GM21515 (cell line): ENCODE measurements around the gene NEO1.
A peak's percentile ranks its signal among the peaks of the same experiment; 100 is the strongest.
"Not testable (repeated sequence)": the region's sequence is repeated elsewhere in the genome, so short reads cannot be mapped to it uniquely, and the experiment has no call there.

Source experiments
- ATAC-seq: cut with Tn5 transposase; IDR thresholded peaks from one replicate; pipeline ENCODE4 v1.9.1; 2021; ENCODE audit not compliant: unreplicated experiment

Gene NEO1

DNA sequence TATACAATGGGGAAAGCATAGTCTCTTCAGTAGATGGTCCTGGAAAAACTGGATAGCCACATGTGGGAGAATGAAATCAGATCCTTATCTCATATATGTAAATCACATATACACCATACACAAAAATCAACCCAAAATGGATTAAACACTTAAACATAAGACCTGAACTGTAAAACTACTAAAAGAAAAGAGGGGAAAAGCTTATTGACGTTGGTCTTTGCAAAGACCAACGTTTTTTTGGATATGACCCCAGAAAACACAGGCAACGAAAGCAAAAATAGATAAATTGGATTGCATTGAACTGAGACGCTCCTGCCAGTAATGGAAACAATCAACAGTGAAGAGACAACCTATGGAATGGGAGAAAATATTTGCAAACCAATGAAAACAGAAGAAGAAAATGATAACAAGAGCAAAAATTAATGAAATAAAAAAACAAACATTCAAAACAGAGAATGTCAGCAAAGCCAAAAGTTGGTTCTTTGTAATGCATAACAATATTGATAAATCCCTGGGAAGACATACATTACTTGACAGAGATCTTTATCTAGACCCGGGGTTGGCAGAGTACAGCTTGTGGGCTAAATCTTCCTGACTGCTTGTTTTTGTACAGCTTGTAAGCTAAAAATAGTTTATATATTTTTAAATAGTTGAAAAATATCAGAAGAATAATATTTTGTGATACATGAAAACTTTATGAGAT, 86.9 kb downstream of the NEO1 start:
- no peak for ATAC-seq

DNA sequence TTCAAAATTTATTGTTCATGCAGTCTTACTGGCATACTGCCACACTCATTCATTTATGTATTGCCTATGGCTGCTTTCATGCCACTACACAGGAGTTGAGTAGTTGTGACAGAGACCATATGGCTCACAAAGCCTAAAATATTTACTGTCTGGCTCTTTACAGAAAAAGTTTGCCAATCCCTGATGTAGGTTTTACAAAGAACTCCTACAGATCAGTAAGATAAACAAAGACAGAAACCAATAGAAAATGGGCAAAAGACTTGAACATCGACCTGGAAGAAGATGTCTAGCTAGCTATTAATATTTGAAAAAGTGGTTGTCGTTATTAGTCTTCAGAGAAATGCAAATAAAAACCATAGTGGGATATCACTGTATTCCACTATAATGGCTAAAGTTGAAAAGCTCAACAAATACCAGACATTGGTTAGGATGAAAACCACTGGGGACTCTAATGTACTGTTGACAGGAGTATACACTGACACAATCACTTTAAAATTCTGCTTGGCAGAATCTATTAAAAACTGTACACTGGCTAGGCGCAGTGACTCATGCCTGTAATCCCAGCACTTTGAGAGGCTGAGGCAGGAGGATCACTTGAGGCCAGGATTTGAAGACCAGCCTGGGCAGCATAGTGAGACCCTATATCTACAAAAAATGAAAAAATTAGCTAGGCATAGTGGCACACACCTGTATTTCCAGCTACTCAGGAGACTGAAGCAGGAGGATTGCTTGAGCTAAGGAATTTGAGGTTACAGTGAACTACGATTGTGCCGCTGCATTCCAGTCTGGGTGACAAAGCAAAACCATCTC, 87.7 kb downstream of the NEO1 start:
- no peak for ATAC-seq

DNA sequence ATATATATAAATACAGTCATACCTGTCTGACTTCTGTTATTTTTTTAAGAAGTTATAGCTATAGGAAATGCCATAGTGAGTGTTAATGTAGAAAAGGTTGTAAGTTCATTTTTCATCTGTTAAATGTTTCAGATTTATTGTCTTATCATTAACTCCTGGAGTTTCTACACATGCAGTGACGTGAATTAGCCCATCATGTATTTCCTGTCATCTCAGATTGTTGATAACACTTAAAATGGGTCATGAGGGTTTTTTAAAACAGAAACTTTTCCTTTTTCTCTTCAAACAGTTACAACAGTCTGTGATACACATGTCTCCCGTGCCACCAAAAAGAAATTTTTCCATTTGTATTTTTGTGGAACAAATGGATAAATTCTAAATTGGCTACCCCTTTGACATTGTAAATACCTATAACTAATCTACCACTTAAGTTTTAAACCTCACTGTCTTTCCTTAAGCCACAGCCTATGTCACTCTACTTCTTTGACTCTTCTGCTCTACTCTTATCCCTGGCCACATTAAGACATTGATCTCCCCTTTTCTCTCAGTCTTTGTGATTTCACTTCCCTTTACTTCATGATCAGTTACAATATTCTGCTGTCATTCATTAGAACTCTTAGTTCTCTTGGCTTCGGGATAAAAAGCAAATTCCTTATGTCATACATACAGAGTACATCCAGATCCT, 89.1 kb downstream of the NEO1 start:
- no peak for ATAC-seq

DNA sequence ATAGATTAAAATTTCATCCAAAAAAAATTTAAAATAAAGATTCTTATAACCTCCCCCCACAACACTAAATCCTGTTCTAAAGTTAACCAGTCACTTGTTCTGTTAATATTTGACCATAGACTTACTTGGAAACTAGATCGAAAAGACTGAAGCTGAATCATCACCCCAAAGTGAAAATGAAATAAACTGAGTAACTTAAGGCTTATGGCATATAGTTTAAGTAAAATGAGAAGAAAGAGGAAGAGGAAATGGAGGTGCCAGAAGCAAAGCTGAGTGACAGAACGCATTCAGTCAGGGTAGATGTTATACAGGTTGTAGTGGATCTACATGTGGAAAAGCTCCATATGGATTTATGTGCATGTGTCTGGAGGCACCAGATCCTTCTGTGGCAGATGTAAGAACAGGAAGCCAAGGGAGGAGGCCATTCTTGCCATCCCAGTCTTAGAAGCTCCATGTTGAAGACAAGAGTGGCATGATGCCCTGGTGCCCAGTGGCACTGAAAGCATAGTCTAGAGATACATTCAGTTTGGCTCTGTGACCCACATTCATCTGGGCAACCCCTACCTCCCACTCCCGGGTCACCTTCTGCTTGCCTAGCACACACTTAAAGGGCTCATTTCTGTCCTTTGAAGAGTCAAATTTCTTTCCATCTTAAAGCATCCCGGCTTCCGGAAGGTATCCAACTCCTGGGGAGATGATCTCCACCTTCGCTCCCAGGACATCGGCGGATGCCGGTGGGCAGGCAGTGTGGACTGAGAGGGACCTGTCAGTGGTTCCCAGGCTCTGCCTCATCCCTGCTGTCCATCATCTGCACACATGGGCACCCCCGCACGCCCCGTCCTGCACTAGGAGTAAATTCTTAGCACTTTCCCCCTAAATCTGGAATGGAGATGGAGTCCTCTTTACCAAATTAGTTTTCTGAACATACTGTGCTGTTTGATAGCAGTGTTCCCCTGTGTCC, 90.8 kb downstream of the NEO1 start:
- ATAC-seq: peak; percentile 58

DNA sequence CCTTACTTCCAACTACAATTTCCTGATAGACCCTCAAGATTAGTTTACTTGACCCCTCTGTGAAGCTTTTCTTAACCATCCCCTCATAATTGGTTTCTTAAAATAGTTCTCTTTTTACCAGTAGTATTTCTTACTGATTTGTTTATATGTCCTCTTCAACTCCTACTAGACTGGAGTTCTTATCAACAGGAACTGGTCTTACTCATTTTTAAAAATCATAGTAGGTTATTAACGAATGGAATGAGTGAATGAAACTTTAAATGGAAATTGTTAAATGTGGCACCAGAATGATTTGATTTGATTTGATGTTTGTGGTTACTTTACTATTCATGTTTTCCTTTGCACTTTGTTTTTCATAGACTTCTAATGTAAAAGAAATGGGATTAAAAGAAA, 91.5 kb downstream of the NEO1 start:
- no peak for ATAC-seq

DNA sequence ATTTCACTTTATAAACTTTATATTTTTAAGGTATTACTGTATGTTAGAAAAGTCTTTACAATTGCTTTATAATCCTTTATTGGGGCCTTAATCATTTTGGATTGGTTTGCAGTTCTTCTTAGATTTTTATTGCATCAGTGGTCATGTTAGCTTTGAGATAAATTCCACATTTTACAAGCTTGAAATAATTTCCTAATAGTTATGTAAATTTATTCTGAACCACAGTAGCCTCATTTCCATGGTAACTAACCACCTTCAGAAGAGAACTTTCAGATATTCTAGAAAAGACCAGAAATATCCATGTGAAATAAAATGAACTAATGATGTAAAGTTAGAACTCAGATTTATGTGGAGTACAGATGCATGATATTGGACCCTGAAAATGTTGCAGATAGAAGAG, 94.2 kb downstream of the NEO1 start:
- ATAC-seq: no peak

DNA sequence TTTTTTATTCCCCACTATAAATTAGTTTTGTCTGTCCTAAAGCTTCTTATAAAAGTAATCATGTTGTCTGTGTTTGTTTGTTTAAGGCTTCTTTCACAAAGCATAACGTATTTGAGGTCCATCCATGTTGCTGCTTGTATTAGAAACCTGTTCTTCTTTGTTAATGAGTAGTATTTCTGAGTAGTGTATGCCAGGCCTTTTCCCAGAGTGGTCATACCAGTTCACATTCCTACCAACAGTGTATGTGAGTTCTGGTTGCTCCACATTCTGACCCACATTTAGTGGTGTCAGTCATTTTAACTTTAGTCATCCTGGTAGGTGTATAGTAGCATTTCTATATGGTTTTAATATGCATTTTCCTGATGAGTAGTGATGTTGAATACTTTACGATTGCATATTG, 98.6 kb downstream of the NEO1 start:
- no peak for ATAC-seq

DNA sequence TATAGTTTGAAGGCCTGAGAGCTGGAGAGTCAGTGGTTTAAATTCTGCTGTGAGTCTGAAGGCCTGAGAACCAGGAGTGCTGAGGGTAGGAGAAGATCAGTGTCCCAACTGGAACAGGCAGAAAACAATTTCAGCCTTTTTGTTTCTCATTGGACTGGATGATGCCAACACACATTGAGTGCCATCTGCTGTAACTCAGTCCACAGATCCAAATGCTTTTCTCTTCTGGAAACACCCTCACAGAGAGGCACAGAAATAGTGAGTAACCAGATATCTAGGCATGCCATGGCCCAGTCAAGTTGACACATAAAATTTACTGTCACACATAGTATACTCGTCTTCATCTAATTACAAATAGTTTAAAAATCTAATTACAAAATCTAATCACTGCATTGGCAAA, 100.8 kb downstream of the NEO1 start:
- no peak for ATAC-seq

DNA sequence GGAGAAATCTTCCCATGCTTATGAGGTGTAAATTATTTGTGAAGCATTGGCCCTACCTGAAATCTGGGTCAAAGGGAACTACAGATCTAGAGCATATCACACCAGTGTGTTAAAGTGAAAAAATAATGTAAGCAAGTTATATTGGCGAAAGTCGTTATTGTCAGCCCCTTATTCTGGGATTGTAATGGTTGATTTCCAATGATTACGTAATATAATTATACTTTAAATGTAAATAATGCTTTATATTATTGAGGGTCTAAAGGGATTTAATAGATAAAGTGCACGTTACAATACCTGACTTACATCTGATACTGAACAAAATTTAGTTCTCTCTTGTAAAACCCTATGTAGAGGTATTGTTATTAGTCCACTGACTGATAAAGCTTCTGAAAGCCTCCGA, 101.2 kb downstream of the NEO1 start:
- ATAC-seq: no peak

DNA sequence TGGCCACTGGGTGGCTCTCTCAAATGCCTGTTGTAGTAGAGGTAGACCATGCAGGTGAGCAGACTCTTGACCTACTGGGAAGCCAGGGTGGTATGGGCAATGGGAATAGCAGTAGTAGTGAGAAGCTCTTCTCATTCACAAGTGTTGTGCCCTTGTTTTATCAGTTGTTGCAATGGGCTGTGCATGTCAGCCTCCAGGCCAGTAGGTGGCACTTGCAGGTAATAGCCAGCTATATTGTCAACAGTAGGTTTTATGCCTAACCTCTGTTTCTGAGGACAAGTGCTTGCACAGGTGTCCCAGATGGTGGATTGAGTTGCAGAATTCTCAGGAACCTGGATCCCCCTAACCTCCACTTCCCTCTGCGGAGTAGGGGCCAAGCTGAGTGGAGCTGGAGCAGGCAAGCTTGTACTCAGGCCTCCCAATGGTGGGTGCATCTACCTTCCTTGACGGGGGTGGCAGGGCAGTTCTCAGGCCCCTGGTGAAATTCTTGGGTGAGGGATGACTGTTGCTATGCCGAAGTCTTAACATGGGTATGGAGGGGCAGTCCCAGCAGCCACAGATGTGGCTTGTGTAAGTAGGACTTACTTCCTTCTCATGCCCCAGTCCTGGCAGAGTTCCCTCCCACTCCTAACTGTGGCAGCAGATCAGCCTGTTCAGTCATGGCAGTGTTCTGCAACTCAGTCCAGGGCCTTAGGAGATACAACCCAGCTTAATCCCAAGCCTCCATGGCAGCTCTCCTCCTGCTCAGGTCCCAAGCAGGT, 104.3 kb downstream of the NEO1 start:
- ATAC-seq: no peak

DNA sequence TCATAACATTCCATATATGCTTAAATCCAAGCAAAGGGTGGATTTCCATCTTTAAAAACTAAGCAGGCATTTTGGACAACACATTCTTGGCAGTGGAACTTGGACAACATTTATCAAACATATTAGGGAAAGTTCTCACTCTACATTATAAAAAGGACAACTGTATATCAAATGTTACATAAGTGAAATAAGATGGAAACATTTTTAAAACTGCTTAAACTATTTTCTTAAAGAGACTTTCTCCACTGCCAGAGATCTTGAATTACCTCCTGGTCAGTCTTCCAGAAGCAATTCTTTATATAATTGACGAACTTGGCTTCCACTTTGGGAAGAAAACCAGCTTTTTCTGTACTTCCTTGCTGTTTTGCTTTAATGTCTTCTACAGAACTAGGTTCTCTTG, 109.3 kb downstream of the NEO1 start:
- no peak for ATAC-seq

DNA sequence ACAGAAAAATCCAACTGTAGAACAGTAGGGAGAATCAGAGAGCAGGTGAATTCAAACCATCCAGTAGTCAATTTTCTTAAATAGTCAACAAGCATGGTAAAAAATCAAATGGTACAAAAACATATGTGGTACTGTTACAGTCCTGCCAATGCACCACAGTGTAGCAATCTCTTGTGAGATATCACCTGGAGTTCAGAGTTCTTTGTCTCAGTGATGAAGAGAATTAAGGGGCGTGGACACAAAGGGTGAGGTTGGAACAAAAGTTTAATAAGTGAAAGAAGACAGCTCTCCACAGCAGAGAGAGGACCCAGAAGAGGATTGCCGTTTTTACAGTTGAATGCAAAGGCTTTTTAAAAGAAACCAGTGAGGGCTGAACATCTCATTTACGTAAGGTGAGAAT, 113.2 kb downstream of the NEO1 start:
- no peak for ATAC-seq

DNA sequence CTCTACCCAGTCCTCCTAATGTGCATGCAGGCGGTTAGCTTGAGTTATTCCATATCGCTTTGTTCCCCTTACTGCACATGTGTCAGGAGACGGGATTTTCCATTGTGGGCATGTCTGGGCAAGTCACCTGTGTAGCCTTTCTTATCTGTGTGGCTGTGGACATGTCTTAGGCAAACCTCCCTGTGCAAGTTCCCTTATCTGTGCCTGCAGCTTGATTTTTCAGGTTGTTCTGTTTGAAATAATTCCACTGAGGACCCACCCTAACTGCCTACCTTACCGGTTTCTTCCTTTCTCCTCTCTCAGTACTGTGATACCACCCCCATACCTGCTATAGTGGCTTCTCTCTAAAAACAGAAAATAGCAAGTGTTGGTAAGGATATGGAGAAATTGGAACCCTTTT, 113.6 kb downstream of the NEO1 start:
- no peak for ATAC-seq

DNA sequence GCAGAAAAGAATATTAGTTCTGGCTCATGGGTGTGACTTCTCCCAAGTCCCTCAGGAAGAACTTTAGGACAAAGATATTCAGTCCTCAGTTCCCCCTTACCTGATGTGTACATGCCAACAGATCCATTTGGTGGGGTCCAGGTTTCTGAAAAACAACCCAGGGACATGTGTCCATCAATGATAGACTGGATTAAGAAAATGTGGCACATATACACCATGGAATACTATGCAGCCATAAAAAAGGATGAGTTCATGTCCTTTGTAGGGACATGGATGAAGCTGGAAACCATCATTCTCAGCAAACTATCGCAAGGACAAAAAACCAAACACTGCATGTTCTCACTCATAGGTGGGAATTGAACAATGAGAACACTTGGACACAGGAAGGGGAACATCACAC, 114.4 kb downstream of the NEO1 start:
- ATAC-seq: not testable (repeated sequence)

DNA sequence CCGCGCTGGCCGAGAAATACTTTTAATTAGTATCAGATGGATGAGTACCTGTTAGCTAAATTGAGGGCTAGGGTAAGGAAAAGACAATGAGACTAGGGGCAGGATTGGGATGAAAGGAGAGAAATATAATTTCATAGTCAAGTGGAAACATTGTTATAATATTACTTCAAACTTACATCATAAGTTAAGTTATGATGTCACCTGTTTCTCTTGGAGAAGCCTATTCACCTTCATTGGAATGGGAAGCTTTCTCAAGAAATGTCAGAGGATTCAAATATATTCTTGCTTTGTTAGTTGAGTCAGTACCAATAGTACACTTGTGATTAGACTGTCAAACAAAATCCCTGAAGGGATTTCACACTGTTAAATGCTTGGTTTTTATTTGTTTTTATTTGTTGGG, 116.2 kb downstream of the NEO1 start:
- no peak for ATAC-seq

DNA sequence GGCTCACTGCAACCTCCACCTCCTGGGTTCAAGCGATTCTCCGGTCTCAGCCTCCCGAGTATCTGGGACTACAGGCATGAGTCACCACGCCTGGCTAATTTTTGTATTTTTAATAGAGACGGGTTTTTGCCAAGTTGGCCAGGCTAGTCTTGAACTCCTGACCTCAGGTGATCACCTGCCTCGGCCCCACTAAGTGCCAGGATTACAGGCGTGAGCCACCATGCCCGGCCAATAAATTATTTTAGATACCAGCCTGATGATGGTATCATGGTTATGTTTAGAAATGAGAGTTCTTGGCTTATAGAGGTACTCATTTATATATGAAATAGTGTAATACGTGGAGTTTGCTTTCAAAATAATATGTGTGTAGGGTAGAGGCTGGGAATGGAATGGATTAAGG, 119.4 kb downstream of the NEO1 start:
- ATAC-seq: no peak

DNA sequence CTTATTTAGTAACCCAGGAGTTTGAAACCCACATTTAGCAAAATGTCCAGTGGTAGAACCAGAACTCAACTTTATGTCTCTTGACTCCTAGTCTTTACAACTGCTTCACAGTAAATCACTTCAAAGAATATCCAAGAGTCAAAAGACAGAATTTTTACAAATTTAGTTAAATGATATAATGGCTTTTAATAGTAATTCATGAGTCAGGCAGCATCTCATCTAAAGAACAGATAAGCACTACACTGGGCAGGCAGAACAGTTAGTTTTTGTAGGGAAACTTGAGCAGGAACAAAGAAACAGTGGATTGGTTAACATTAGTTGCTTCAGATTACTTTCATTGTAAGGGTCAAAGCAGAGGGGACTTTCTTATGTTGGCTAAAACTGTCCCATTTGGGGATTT, 120.2 kb downstream of the NEO1 start:
- ATAC-seq: no peak

DNA sequence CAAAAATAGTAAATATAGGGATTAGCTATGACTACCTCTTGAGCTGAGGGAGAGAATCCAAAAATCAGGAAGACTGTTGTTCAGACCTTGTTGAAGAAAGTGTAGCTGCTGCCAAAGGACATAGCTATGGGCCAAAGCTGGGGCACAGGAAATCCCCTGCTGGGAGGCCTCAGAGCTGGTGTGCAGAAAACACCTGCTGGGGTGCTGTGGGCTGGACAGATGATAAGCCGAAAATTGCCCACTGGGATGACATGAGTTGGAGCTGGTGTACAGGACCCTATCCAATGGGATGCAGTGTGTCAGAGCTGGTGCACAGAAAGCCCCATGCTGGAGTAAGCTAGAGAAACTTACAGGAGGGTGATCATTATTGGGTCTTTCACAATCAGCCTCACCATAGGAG, 121.9 kb downstream of the NEO1 start:
- no peak for ATAC-seq

DNA sequence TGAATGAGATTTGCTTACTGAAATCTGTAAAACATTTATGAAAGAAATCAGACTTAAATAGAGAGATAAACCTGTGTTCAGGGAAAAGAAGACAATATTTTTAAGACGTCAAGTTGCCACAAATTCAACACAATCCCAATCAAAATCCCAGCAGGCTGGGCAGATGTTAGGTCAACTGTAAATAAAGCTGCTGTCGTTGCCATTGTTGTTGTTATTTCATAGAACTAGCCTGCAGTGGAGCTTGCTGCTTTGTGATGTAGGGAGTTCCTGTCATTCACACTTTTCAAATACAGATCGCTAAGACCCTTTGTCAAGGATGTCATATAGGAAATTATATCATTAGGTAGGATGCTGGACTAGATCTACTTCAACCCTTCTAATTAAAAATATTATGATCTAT, 123.1 kb downstream of the NEO1 start:
- ATAC-seq: no peak

DNA sequence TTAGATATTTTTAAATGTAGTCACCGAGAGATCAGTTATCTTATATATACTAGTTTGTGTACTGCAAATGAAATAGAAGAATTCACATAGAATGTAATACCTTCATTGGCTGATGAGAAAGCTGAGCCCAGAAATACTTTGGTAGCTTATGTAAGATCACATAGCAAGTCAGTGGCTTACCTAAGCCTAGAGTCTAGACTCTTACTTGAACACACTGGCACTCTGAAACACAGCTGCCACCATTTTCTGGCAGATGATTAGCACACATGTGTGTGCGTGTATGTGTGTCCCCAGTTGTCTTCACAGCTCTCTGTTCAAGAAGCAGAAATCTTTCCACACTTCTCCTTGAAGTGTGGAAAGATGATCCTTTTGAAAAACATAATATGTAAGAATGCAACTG, 124.3 kb downstream of the NEO1 start:
- no peak for ATAC-seq
